ENCODE results near the gene GPC5. TPM values are rescaled to one million over a fixed set of nuclear protein-coding genes. Genes with fewer than 3 reads are reported as not detected.
A peak's percentile ranks its signal among the peaks of the same experiment; 100 is the strongest.

Gene GPC5
- total RNA-seq, 1 donor from 2014 or later, result 8.7 TPM

- intact Hi-C loops (cut with DNase I), result no loop called here
- no peak for DNase-seq
- Histone ChIP-seq H3K4me3 (no peak overlapping the region), H3K36me3 (no peaks in the 10 kb centered on the region), H3K4me1 (no peaks in the 10 kb centered on the region), H3K27me3 (ENCODE audit: low read depth) (no peaks in the 10 kb centered on the region), H3K27ac (no peak overlapping the region), H3K9me3 (no peaks in the 10 kb centered on the region)
- TF ChIP-seq CTCF (IDR thresholded peaks at IDR 0.05), result no peak
- ATAC-seq, result no peak
Measured at GRCh38 chr13:92444244-92444643, 1045.8 kb downstream of the GPC5 start.

GRCh38 chr13:92451060-92451459 is 1052.6 kb downstream of the GPC5 start:
- Histone ChIP-seq H3K27ac (no peak overlapping the region), H3K4me1 (no peaks in the 10 kb centered on the region), H3K9me3 (no peaks in the 10 kb centered on the region), H3K27me3 (ENCODE audit: low read depth) (no peaks in the 10 kb centered on the region), H3K4me3 (no peak overlapping the region), H3K36me3 (no peaks in the 10 kb centered on the region)
- no peak for TF ChIP-seq CTCF (IDR thresholded peaks at IDR 0.05)
- intact Hi-C loops (cut with DNase I), result no loop called here
- no peak for DNase-seq
- no peak for ATAC-seq

- DNase-seq (no peak), ATAC-seq (no peak)
- H3K9me3 ChIP-seq, result no peaks in the 10 kb centered on the region
- no peak overlapping the region for H3K27ac ChIP-seq
- no peaks in the 10 kb centered on the region for H3K4me1 ChIP-seq
- no peaks in the 10 kb centered on the region for H3K27me3 ChIP-seq (ENCODE audit: low read depth)
- intact Hi-C loops (cut with DNase I), result no loop called here
- no peaks in the 10 kb centered on the region for H3K36me3 ChIP-seq
- H3K4me3 ChIP-seq, result no peak overlapping the region
- TF ChIP-seq CTCF (IDR thresholded peaks at IDR 0.05), result no peak
Measured at GRCh38 chr13:92452840-92453239, 1054.4 kb downstream of the GPC5 start.

GRCh38 chr13:92459306-92459705 is 1060.9 kb downstream of the GPC5 start:
- Histone ChIP-seq H3K4me1 (no peaks in the 10 kb centered on the region), H3K36me3 (no peaks in the 10 kb centered on the region), H3K4me3 (no peak overlapping the region), H3K27me3 (ENCODE audit: low read depth) (no peaks in the 10 kb centered on the region), H3K27ac (no peak overlapping the region), H3K9me3 (no peaks in the 10 kb centered on the region)
- ATAC-seq (no peak), DNase-seq (no peak)
- no peak for TF ChIP-seq CTCF (IDR thresholded peaks at IDR 0.05)
- intact Hi-C loops (cut with DNase I), result no loop called here

- no peak for TF ChIP-seq CTCF (IDR thresholded peaks at IDR 0.05)
- ATAC-seq (peak; percentile 36 to 39), DNase-seq (no peak)
- Histone ChIP-seq H3K27ac (no peak overlapping the region), H3K36me3 (no peaks in the 10 kb centered on the region), H3K4me3 (no peak overlapping the region), H3K4me1 (no peaks in the 10 kb centered on the region), H3K9me3 (no peaks in the 10 kb centered on the region), H3K27me3 (ENCODE audit: low read depth) (no peaks in the 10 kb centered on the region)
- intact Hi-C loops (cut with DNase I), result no loop called here
Measured at GRCh38 chr13:92460479-92460878, 1062.1 kb downstream of the GPC5 start.

GRCh38 chr13:92461402-92461801 is 1063.0 kb downstream of the GPC5 start:
- no peak for TF ChIP-seq CTCF (IDR thresholded peaks at IDR 0.05)
- Histone ChIP-seq H3K36me3 (no peaks in the 10 kb centered on the region), H3K4me1 (no peaks in the 10 kb centered on the region), H3K27me3 (ENCODE audit: low read depth) (no peaks in the 10 kb centered on the region), H3K9me3 (no peaks in the 10 kb centered on the region), H3K4me3 (no peak overlapping the region), H3K27ac (no peak overlapping the region)
- ATAC-seq, result no peak
- no peak for DNase-seq
- intact Hi-C loops (cut with DNase I), result no loop called here
